NCI-H2171 (cell line): ENCODE measurements around the gene ZNF678.
"Not testable (repeated sequence)": the region's sequence is repeated elsewhere in the genome, so short reads cannot be mapped to it uniquely, and the experiment has no call there.

Experiments
- DNase-seq: peaks from one replicate; lab custom pipeline; 2025; lab: John Stamatoyannopoulos, UW

The ZNF678 gene

DNA sequence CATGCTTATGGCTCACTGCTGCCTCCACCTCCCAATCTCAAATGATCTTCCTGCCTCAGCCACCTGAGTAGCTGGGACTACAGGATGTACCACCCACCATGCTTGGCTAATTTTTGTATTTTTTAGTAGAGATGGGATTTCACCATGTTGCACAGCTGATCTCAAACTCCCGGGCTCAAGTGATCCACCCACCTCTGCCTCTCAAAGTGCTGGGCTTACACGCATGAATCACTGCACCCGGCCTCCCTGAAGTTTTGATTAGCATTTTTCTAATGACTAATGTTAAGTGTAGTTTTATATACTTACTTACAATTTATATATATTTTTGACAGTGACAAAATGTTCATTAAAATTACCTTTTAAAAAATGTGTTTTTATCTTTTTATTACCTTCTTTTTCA is 41.1 kb downstream of the ZNF678 start:
- DNase-seq: no peak

DNA sequence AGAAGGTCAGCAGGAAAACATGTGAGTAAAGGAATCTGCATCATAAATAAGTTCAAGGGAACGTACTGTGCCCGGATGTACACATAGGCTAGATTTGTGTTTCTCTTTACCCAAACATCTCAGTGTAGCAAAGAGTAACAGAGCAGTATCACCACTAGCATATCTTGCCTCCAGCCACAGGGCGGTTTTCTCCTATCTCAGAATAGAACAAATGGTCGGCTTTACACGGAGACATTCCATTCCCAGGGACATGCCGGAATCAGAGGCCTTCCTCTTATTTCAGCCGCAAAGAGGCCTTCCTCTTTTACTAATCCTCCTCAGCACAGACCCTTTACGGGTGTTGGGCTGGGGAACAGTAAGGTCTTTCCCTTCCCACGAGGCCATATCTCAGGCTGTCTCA is 42.9 kb downstream of the ZNF678 start:
- DNase-seq: not testable (repeated sequence)

DNA sequence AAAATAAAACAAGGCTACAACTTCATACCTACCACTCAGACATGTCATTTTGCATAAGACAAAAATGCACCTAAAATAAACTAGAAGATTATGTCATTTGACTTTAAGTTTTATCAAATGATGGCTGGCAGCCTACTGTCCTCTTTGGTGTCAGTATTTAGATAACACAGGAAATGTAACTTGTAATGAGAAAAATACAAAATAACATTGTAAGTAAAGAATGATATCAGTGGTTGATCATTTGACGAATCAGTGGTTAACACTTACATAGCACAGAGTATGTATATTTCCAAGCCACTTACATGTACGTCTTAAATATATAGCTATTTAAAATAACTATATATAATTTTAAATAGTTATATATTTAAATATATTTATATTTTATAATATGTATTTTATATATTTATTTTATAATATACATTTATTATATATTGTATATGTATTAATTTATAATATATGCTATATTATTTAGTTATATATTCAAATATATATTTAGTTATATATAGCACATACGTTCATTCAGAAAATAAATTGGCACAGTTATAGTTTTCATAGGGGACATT is 44.1 kb downstream of the ZNF678 start:
- DNase-seq: no peak

DNA sequence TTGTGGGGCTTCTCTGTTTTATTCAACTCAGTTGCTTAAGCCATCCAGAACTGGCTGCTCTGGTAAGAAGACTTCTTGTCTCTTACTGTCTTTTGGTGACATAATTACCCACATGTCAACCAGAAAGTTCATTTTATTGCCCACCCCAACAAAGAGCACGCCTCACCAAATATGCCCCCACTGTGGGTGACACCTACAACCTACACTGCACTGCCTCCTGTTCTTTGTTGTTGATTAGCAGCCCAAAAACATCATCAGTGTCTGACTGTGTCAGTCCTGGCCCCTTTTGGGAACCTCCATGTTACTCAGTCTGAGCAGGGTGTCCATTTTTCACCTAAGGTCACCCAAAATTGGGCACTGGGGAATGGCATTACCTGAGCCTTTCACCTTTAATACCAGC is 49.3 kb downstream of the ZNF678 start:
- DNase-seq: no peak

DNA sequence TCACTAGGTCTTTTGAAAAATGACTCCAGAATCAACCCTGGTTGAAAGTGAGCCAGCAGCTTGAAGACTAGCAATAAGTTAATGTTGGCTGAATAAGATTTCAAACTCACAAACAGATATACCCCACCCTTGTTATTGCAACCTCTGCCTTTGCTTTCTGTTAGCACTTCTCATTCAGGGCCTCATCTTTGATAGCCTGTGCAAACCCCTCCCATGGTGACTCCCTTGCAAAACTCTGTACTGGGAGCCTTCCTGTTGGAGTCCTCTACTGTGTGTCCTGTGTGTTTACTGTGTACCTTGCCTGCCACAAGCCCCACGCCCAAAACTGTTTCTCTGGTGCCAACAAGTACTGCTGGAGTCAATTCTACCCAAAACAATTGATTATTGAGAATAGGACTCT is 50.2 kb downstream of the ZNF678 start:
- no peak for DNase-seq

DNA sequence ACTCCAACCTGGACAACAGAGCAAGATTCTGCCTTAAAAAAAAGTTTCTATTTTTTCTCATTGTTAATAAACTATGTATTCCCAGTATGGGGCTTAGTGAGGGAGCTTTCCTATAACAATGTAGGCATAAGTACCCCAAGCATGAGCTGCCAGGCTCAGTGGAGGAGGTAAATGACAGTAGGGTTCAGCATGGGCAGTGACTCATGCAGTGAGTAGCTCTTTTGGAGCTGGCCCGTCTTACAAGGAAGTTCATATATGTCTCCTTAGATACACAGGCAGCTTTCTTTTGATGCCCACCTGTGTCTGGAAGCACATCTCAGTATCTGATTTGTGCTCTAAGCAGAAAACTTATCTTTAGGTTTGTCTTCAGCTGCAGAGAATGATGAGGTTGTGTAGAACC is 57.9 kb downstream of the ZNF678 start:
- DNase-seq: no peak

DNA sequence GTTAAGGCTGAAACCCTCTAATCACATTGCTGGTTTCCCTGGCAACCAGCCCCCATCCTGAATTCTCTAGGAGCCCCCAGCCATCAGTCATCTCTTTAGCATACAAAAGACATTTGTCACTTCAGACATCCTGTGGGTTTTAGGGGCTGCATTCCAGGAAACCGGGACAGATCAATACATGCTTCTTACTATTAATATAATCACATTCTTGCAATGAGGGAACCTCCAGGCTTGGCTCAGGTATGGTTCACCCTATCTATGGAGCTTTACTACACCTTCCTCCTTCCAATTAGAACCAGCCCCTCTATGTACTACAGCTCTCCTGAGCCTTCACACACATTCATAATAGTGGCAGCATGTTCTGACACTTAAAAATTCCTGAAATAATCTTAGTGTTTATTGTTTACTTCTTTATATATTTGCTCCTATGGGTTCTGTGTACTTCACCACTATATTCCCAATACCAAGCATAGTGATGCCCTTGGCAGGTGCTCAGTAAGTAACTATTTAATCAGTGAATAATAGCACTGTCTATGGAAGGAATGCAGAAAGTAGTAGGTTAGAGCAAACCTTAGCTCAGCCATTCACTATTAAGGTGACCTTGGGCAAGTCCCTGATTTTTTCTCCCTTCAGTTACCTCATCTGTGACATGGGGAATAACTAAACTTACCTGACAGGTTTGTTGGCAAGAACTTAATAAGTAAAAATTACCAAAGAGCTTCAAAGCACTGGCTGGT is 59.6 kb downstream of the ZNF678 start:
- no peak for DNase-seq

DNA sequence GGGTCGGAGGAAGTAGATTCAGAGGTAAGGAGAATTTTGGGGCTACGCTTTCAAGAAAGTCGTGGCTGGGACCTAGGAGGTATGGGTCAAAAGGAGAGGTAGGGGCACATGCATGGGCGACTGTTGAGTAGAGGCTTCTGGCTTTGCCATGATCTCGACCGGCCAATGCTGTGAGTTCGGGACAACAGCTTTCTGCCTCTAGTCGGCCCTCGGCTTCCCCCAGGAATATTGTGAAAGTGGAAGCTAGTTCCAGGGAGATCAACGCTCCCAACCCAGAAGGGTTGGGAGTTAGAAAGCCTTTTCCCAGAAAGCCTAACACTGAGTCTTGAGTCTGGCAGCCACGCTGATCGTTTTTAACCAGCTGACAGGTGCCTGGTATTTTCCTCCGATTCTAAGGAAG is 69.0 kb downstream of the ZNF678 start:
- DNase-seq: no peak

DNA sequence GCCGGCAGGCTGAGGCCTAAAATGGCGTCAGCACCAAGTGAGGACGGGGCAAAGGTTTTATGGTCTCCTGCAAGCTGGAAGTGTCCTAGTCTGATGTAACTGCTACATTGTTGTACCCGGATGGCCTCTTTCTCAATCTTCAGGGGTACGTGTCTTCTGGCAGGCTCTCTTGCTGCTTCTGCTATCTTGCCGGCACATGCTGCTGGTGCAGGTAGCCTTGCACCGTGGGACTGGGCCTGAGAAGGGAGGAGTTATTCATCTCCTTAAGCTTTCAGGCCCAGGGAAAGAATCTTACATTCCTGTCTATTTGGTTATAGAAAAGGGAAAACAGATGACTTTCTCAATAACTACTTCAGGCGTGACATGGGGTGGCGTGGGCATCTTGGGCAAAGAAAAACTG is 72.2 kb downstream of the ZNF678 start:
- no peak for DNase-seq

DNA sequence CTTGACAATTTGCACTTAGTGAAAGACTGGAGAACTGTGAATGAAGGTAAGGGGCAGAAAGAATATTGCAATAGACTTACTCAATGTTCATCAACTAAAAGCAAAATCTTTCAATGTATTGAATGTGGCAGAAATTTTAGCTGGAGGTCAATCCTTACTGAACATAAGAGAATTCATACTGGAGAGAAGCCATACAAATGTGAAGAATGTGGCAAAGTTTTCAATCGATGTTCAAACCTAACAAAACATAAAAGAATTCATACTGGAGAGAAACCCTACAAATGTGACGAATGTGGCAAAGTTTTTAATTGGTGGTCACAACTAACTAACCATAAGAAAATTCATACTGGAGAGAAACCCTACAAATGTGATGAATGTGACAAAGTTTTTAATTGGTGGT is 91.1 kb downstream of the ZNF678 start:
- no peak for DNase-seq

DNA sequence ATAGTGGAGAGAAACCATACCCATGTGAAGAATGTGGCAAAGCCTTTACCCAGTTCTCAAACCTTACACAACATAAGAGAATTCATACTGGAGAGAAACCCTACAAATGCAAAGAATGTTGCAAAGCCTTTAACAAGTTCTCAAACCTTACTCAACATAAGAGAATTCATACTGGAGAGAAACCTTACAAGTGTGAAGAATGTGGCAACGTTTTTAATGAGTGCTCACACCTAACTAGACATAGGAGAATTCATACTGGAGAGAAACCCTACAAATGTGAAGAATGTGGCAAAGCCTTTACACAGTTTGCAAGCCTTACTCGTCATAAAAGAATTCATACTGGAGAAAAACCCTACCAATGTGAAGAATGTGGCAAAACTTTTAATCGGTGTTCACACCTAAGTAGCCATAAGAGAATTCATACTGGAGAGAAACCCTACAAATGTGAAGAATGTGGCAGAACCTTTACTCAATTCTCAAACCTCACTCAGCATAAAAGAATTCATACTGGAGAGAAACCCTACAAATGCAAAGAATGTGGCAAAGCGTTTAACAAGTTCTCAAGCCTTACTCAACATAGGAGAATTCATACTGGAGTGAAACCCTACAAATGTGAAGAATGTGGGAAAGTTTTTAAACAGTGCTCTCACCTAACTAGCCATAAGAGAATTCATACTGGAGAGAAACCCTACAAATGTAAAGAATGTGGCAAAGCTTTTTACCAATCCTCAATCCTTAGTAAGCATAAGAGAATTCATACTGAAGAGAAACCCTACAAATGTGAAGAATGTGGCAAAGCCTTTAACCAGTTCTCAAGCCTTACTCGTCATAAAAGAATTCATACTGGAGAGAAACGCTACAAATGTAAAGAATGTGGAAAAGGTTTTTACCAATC is 91.7 kb downstream of the ZNF678 start:
- no peak for DNase-seq

DNA sequence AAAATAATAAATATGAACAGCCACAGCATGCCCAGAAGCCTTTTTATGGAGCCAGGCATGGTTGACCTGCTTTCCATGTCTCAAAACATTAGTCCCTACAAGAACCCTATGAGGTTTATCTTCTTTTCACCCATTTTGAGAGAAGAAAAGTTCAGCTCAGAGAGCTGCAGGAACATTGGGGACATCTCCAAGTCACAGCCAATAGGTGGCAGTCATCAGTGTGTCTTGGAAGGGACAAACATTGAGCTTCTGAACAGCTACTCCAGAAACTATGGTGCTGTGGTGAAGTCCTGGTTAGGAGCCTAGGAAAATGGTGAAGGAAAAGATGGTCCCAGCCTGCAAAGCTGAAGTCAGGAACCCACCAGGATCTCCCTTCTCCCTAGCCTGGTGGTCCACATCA is 98.1 kb downstream of the ZNF678 start:
- no peak for DNase-seq

DNA sequence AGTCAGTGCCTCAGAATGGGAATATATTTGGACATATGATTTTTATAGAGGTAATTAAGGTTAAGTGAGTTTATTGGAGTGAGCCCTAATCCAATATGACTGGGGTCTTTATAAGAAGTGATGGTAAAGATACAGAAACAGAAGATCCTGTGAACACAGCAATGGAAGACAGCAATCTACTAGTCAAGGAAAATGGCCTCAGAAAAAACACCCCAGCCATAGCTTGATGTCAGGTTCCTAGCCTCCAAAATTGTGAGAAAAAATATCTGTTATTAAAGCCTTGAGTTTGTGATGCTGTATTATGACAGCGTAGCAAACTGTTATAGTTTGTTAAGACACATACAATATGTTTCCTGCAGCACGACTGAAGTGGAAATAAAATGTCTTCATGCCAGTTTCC is 99.6 kb downstream of the ZNF678 start:
- DNase-seq: no peak

DNA sequence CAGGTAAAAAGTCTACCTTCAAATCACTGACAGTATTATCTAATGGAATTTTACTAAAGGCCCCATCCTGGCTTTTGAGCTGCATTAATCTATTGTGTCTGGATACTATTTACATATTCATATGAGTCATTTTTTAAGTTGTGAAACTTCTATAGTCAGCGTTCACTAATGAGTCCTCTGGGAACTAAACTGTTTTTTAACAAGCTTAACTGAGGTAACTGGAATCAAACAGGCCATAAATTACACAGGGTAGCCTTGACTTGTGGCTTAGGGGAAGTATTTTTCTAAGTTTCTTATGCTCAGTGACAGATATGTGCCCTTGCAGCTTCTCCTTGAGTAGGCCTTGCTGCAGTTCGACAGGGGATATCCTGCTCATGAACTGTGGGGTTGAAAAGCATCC is 102.9 kb downstream of the ZNF678 start:
- DNase-seq: no peak

DNA sequence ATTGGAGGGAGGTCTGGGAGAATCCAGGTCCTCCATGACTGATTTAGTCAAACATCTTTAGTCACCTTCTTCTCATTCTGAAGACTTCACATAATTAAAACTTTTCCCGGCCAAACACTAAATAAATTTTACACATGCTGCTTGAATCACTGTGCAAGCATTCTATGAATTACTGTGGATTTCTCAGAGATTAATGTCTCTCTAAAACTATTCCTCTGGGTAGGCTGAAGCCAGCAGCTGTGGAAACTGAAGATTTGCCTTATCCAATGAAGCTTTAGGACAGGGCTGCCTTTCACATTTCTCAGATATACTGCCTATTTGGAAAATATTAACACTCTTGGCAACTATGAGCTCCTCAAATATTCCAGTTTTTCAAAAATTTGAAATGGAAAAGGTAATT is 110.1 kb downstream of the ZNF678 start:
- no peak for DNase-seq

DNA sequence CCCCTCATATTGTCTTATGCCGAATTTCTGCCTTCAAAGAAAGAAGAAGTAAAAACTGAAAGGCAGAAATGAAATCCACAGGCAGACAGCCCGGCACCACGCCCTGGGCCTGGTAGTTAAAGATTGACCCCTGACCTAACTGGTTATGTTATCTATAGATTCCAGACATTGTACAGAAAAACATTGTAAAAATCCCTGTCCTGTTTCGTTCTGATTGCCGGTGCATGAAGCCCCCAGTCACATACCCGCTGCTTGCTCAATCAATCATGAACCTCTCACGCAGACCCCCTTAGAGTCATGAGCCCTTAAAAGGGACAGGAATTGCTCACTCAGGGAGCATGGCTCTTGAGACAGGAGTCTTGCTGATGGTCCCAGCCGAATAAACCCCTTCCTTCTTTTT is 122.5 kb downstream of the ZNF678 start:
- DNase-seq: no peak

DNA sequence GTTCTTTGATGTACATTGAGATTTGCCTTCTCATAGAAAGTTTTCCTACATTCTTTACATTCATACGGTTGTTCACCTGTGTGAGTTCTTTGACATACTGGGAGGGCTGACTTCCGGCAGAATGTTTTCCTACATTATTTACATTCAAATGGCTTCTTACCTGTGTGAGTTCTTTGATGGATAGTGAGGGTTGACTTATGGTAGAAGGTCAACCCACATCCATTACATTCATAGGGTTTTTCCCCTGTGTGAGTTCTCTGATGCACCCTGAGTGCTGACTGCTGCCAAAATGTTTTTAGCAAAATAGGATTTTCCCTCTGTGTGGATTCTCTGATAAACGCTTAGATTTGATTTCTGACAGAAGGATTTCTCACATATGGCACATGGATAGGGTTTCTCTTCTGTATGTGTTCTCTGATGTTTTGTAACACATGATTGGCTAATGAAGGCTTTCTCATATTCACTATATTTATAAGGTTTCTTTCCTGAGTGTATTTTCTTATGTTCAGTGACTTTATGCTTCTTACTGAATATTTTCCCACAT is 134.0 kb downstream of the ZNF678 start:
- DNase-seq: no peak

DNA sequence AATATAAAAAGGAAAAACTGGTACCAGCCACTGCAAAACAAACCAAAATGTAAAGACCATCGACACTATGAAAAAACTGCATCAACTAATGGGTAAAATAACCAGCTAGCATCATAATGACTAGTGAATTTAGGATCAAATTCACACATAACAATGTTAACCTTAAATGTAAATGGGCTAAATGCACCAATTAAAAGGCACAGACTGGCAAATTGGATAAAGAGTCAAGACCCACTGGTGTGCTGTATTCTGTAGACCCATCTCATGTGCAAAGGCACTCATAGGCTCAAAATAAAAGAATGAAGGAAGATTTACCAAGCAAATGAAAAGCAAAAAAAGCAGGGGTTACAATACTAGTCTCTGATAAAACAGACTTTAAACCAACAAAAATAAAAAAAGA is 138.3 kb downstream of the ZNF678 start:
- not testable (repeated sequence) for DNase-seq

DNA sequence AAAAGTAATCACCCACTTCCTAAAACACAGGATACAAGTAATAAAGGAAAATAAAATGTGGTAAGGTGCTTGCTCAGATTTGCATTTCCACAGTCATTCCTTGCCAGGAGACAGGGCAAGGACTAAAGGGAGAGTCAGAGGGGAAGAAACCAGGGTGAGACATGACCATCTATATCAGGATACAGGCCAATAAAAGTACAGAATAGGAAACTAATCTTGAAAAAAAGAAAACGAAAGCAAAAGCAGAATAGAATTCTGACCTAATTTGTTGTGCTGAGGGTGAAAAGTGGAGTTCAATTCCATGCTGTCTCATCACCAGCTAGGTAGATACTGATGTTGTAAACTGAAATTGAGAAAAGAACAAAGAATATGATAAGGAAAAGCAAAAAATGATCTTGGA is 144.5 kb downstream of the ZNF678 start:
- DNase-seq: no peak

DNA sequence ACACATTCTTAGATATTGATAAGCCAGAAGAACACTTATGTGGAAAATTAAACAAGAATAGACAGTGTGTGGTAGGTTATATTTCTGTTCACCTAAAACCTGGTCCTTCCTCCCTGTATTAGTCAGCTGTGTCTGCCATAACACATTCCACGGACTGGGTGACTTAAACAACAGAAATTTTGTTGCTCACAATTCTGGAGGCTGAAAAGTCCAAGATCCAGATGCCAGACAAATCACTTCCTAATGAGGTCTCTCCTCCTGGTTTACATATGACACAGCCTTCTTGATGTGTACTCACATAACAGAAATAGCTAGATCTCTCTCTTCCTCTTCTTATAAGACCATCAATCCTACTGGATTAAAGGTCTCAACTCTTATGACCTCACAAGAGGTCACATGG is 146.1 kb downstream of the ZNF678 start:
- no peak for DNase-seq

DNA sequence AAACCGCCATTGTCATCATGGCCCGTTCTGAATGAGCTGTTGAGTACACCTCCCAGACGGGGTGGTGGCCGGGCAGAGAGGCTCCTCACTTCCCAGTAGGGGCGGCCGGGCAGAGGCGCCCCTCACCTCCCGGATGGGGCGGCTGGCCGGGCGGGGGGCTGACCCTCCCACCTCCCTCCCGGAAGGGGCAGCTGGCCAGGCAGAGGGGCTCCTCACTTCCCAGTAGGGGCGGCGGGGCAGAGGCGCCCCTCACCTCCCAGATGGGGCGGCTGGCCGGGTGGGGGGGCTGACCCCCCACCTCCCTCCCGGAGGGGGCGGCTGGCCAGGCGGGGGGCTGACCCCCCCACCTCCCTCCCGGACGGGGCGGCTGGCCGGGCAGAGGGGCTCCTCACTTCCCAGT is 147.1 kb downstream of the ZNF678 start:
- not testable (repeated sequence) for DNase-seq

DNA sequence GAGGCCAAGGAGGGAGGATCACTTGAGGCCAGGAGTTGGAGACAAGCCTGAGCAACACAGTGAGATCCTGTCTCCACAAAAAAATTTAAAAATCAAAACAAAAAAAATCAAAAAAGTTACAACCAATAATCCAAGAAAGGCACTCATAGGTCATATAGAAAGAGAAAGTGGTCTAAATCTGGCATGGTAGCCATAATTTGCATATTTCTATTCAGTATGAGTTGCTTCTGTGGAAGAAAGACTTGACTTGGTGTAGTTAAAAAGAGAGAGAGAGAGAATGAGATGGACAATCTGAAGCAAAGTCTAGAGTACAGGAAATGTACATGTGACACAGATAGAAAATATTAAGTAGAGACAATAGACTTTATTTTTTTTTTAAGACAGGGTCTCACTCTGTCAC is 149.3 kb downstream of the ZNF678 start:
- DNase-seq: no peak

DNA sequence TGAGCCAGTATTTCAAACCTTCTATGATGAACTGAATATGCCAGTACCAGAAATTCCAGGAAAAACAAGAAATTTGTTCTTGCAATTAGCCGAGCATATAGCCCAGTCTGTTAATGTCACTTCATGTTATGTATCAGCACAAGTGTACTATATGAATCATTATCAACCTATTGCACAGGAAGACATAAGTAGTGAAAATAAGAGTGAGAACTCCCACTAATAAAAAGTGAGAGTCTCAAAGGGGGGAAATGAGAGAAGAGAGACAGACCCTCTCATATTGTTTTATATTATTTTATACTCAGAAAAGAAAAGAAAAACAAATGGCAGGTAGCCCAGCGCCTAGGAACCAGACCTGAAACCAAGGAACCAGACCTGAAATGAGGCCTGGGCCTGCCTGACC is 155.6 kb downstream of the ZNF678 start:
- no peak for DNase-seq
